ENCODE measurements around the gene COL7A1. TPM values are rescaled to one million over a fixed set of nuclear protein-coding genes. Genes with fewer than 3 reads are reported as not detected.

COL7A1 gene
- total RNA-seq, 1 donor from 2014 or later = 2.1 TPM

DNA sequence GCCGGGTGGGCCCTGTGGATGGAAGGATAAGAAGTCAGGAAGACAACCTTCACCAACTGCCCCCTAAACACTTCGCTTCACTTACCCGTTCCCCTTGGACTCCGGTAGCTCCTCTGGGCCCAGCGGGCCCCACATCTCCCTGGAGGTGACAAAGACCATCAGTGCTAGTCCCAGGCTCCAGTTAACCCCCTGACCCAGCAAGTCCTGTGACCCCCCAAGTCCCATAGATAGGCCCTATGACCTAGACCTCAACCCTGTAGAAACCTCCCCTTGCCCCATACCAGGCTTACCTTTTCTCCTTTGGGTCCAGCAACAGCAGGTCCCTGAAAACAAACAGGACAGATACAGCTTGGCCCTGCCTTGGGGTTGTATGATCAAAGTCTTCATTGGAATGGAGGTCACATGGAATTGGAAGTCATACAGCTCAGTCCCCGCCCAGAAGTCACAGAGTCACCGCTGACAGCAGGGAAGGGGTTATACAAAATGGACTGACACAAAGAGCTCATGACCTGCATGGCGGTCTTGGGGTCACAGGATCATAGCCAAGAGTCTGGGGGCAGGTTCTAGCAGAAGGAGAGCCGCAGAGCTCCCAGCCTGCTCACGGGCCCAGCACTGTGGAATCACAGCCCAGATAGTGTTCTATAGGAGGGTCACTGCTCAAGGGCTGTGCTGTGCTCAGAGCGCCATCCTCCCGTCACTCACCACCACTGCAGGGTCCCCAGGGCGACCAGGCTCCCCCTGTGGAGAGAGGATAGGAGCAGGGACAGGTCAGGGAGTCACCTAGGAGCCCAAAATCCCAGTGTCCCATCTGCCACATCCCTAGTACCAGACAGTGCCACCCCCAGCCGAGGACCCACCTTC lies 13.3 kb downstream of the COL7A1 start:
- Histone ChIP-seq H3K4me3 (ENCODE audit: low read length in 3 of 3) (no peak overlapping the region), H3K9ac (ENCODE audit: low read depth in 1 of 3, low read length in 3 of 3) (no peak overlapping the region), H3K36me3 (ENCODE audit: control insufficient read depth in 3 of 3, insufficient read depth in 3 of 3, low read length in 3 of 3) (peaks cover 6 to 26% (median 14%) of the 10 kb centered on the region in 3 donors), H3K4me1 (ENCODE audit: control insufficient read depth in 3 of 3, insufficient read depth in 3 of 3, low read length in 3 of 3) (no peaks in the 10 kb centered on the region), H3K9me3 (ENCODE audit: control insufficient read depth in 3 of 3, low read length in 3 of 3) (no peaks in the 10 kb centered on the region), H3K27ac (ENCODE audit: low read depth, low read length) (no peak overlapping the region), H3K27me3 (ENCODE audit: control insufficient read depth in 3 of 3, insufficient read depth in 3 of 3, low read length in 3 of 3) (no peaks in the 10 kb centered on the region)

DNA sequence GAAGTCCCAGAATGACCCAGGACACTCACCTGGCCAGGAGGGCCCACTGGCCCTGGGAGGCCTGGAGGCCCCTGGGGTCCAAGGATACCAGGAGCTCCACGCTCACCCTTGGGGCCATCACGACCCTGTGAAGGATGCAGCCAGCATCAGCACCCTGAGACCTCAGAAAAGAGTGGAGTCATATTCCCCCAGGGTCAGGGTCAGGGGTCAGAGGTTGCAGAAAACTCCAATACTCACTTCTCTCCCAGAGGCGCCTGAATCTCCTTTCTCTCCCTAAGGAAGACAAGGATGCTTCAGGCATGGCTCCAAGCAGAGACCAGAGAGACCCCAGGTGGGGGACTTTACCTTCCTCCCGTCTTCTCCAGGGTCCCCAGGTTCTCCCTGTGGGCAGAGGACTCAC lies 18.5 kb downstream of the COL7A1 start:
- no peak overlapping the region for H3K4me3 ChIP-seq (ENCODE audit: low read length in 3 of 3)
- H3K9ac ChIP-seq (ENCODE audit: low read depth in 1 of 3, low read length in 3 of 3) = no peak overlapping the region
- H3K27ac ChIP-seq (ENCODE audit: low read depth, low read length) = no peak overlapping the region
- no peaks in the 10 kb centered on the region for H3K9me3 ChIP-seq (ENCODE audit: control insufficient read depth in 3 of 3, low read length in 3 of 3)
- no peaks in the 10 kb centered on the region for H3K27me3 ChIP-seq (ENCODE audit: control insufficient read depth in 3 of 3, insufficient read depth in 3 of 3, low read length in 3 of 3)
- peaks cover 6 to 17% (median 10%) of the 10 kb centered on the region in 3 donors for H3K36me3 ChIP-seq (ENCODE audit: control insufficient read depth in 3 of 3, insufficient read depth in 3 of 3, low read length in 3 of 3)
- H3K4me1 ChIP-seq (ENCODE audit: control insufficient read depth in 3 of 3, insufficient read depth in 3 of 3, low read length in 3 of 3) = no peaks in the 10 kb centered on the region

DNA sequence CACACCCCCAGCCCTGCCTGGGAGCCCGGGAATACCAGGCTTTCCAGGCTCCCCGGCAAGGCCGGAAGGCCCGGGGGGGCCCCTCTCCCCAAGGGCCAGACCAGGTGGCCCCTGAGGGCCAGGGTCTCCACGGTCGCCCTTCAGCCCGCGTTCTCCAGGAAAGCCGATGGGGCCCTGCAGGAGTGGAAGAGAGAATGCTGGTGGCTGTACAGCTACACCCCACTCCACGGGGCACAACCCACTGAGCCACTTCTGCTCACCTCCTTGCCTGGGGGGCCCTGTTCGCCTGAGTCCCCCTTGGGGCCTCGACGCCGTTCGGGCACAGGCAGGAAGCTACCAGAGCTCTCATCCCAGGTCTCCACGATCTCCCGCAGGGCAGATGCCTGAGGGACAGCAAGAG lies 19.8 kb downstream of the COL7A1 start:
- Histone ChIP-seq H3K36me3 (ENCODE audit: control insufficient read depth in 3 of 3, insufficient read depth in 3 of 3, low read length in 3 of 3) (peaks cover 9 to 20% (median 11%) of the 10 kb centered on the region in 3 donors), H3K9me3 (ENCODE audit: control insufficient read depth in 3 of 3, low read length in 3 of 3) (no peaks in the 10 kb centered on the region), H3K4me3 (ENCODE audit: low read length in 3 of 3) (no peak overlapping the region), H3K27me3 (ENCODE audit: control insufficient read depth in 3 of 3, insufficient read depth in 3 of 3, low read length in 3 of 3) (no peaks in the 10 kb centered on the region), H3K27ac (ENCODE audit: low read depth, low read length) (no peak overlapping the region), H3K4me1 (ENCODE audit: control insufficient read depth in 3 of 3, insufficient read depth in 3 of 3, low read length in 3 of 3) (no peaks in the 10 kb centered on the region), H3K9ac (ENCODE audit: low read depth in 1 of 3, low read length in 3 of 3) (no peak overlapping the region)

DNA sequence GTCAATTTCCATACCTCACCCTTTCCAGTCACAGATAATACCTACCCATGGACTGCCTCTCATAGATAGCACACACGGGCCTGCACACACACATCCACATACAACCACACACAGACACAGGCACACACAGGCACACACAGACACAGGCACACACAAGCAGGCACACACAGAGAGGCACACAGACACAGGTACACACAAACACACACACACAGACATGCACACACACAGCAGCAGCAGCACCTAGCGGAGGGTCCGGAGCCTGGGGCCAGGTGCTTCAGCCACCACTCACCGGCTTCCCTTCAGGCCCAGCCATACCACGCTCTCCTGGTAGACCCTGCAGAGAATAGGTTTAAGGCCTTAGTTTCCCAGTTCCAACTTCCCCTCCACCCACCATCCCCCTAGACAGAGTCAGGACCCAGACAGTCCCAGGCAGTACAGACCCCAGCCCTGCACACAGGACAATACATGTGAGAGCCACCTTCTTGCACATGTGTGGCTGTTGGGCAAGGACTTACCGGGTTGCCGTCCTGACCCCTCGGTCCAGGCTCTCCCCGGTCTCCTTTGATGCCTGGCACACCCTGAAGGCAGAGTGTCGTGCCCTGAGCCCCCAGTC lies 21.1 kb downstream of the COL7A1 start:
- peaks cover 9 to 20% (median 11%) of the 10 kb centered on the region in 3 donors for H3K36me3 ChIP-seq (ENCODE audit: control insufficient read depth in 3 of 3, insufficient read depth in 3 of 3, low read length in 3 of 3)
- H3K9me3 ChIP-seq (ENCODE audit: control insufficient read depth in 3 of 3, low read length in 3 of 3) = no peaks in the 10 kb centered on the region
- H3K27ac ChIP-seq (ENCODE audit: low read depth, low read length) = no peak overlapping the region
- no peaks in the 10 kb centered on the region for H3K4me1 ChIP-seq (ENCODE audit: control insufficient read depth in 3 of 3, insufficient read depth in 3 of 3, low read length in 3 of 3)
- H3K9ac ChIP-seq (ENCODE audit: low read depth in 1 of 3, low read length in 3 of 3) = no peak overlapping the region
- no peak overlapping the region for H3K4me3 ChIP-seq (ENCODE audit: low read length in 3 of 3)
- H3K27me3 ChIP-seq (ENCODE audit: control insufficient read depth in 3 of 3, insufficient read depth in 3 of 3, low read length in 3 of 3) = no peaks in the 10 kb centered on the region

- no peaks in the 10 kb centered on the region for H3K27me3 ChIP-seq (ENCODE audit: control insufficient read depth in 3 of 3, insufficient read depth in 3 of 3, low read length in 3 of 3)
- no peak overlapping the region for H3K9ac ChIP-seq (ENCODE audit: low read depth in 1 of 3, low read length in 3 of 3)
- H3K36me3 ChIP-seq (ENCODE audit: control insufficient read depth in 3 of 3, insufficient read depth in 3 of 3, low read length in 3 of 3) = peaks cover 7 to 20% (median 9%) of the 10 kb centered on the region in 3 donors
- H3K4me3 ChIP-seq (ENCODE audit: low read length in 3 of 3) = no peak overlapping the region
- H3K27ac ChIP-seq (ENCODE audit: low read depth, low read length) = no peak overlapping the region
- no peaks in the 10 kb centered on the region for H3K9me3 ChIP-seq (ENCODE audit: control insufficient read depth in 3 of 3, low read length in 3 of 3)
- H3K4me1 ChIP-seq (ENCODE audit: control insufficient read depth in 3 of 3, insufficient read depth in 3 of 3, low read length in 3 of 3) = no peaks in the 10 kb centered on the region
Measured at GRCh38 chr3:48572517-48572916, 22.6 kb downstream of the COL7A1 start.

DNA sequence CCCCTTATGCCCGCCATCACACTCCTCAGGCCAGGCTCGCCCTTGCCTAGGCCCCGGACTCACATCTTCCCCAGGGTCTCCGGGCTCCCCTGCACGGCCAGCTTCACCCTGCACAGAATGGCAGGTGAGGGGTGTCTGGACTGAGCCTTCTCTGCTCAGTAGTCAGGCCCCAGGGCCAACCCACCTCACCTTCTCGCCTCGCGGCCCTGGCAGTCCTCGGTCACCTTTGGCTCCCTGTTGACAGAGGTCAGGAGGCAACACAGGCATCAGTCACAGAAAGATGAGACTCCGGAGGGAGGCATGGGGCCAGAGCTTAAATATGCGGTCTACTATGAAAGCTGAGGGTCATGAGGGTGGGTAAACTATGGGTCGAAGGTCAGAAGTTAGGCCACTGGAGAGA lies 23.2 kb downstream of the COL7A1 start:
- H3K9ac ChIP-seq (ENCODE audit: low read depth in 1 of 3, low read length in 3 of 3) = no peak overlapping the region
- no peaks in the 10 kb centered on the region for H3K27me3 ChIP-seq (ENCODE audit: control insufficient read depth in 3 of 3, insufficient read depth in 3 of 3, low read length in 3 of 3)
- H3K36me3 ChIP-seq (ENCODE audit: control insufficient read depth in 3 of 3, insufficient read depth in 3 of 3, low read length in 3 of 3) = peaks cover 2 to 14% (median 7%) of the 10 kb centered on the region in 3 donors
- H3K9me3 ChIP-seq (ENCODE audit: control insufficient read depth in 3 of 3, low read length in 3 of 3) = no peaks in the 10 kb centered on the region
- no peak overlapping the region for H3K4me3 ChIP-seq (ENCODE audit: low read length in 3 of 3)
- H3K4me1 ChIP-seq (ENCODE audit: control insufficient read depth in 3 of 3, insufficient read depth in 3 of 3, low read length in 3 of 3) = no peaks in the 10 kb centered on the region
- no peak overlapping the region for H3K27ac ChIP-seq (ENCODE audit: low read depth, low read length)

DNA sequence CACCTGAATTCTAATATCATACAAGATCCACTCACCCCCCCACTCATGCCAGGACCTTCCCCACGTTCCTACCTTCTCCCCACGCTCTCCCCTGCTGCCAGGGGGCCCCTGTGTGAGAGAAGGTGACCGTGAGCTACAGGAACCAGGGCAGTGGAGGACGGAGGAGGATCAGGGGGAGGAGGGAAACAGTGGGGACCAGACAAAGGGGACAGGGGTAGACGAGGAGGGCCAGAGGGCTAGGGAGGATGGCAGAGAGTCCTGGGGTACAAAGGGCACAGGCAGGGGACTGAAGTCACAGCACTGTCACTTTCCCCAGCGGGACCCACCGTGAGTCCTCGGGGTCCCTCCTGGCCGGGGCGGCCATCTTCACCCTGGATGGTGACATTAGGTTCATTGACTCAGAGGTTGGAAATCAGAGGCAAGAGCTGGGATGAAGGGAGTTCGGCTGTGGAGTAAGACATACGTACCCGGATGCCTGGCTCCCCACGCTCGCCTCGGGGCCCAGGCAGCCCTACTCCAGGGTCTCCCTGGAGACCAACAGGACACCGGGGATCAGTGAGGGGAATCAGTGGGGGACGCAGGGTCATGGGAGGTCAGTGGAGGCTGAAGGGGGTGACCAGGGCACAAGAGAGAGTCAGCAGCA lies 25.2 kb downstream of the COL7A1 start:
- Histone ChIP-seq H3K4me3 (ENCODE audit: low read length in 3 of 3) (no peak overlapping the region), H3K9ac (ENCODE audit: low read depth in 1 of 3, low read length in 3 of 3) (no peak overlapping the region), H3K9me3 (ENCODE audit: control insufficient read depth in 3 of 3, low read length in 3 of 3) (no peaks in the 10 kb centered on the region), H3K4me1 (ENCODE audit: control insufficient read depth in 3 of 3, insufficient read depth in 3 of 3, low read length in 3 of 3) (peaks cover 0 to 5% (median 0%) of the 10 kb centered on the region in 3 donors), H3K36me3 (ENCODE audit: control insufficient read depth in 3 of 3, insufficient read depth in 3 of 3, low read length in 3 of 3) (peaks cover 5 to 12% (median 7%) of the 10 kb centered on the region in 3 donors), H3K27ac (ENCODE audit: low read depth, low read length) (no peak overlapping the region), H3K27me3 (ENCODE audit: control insufficient read depth in 3 of 3, insufficient read depth in 3 of 3, low read length in 3 of 3) (no peaks in the 10 kb centered on the region)

DNA sequence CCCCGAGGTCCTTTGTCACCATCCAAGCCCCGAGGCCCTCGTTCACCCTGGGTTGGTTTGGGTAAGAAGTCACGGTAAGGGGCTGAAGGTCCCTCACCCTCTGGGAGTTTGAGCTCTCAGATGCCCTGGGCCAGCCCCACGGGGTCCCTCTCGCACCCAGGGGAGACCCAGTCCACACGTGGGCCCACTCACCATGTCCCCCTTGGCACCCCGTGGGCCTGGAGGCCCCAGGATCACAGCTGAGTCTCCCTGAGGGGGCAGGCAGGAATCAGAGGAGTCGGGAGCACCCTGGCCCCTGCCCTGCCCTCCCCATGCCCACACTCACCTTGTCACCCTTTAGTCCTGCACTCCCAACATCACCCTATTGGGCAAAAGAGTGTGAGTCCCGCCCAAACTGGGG lies 25.7 kb downstream of the COL7A1 start:
- Histone ChIP-seq H3K9ac (ENCODE audit: low read depth in 1 of 3, low read length in 3 of 3) (no peak overlapping the region), H3K27ac (ENCODE audit: low read depth, low read length) (no peak overlapping the region), H3K9me3 (ENCODE audit: control insufficient read depth in 3 of 3, low read length in 3 of 3) (no peaks in the 10 kb centered on the region), H3K4me3 (ENCODE audit: low read length in 3 of 3) (no peak overlapping the region), H3K27me3 (ENCODE audit: control insufficient read depth in 3 of 3, insufficient read depth in 3 of 3, low read length in 3 of 3) (no peaks in the 10 kb centered on the region), H3K4me1 (ENCODE audit: control insufficient read depth in 3 of 3, insufficient read depth in 3 of 3, low read length in 3 of 3) (peaks cover 0 to 5% (median 0%) of the 10 kb centered on the region in 3 donors), H3K36me3 (ENCODE audit: control insufficient read depth in 3 of 3, insufficient read depth in 3 of 3, low read length in 3 of 3) (peaks cover 5 to 12% (median 7%) of the 10 kb centered on the region in 3 donors)

GRCh38 chr3:48568476-48568875 lies 26.7 kb downstream of the COL7A1 start:
- peaks cover 0 to 5% (median 0%) of the 10 kb centered on the region in 3 donors for H3K4me1 ChIP-seq (ENCODE audit: control insufficient read depth in 3 of 3, insufficient read depth in 3 of 3, low read length in 3 of 3)
- peaks cover 5 to 12% (median 5%) of the 10 kb centered on the region in 3 donors for H3K36me3 ChIP-seq (ENCODE audit: control insufficient read depth in 3 of 3, insufficient read depth in 3 of 3, low read length in 3 of 3)
- H3K9me3 ChIP-seq (ENCODE audit: control insufficient read depth in 3 of 3, low read length in 3 of 3) = no peaks in the 10 kb centered on the region
- H3K9ac ChIP-seq (ENCODE audit: low read depth in 1 of 3, low read length in 3 of 3) = no peak overlapping the region
- no peak overlapping the region for H3K4me3 ChIP-seq (ENCODE audit: low read length in 3 of 3)
- H3K27ac ChIP-seq (ENCODE audit: low read depth, low read length) = no peak overlapping the region
- no peaks in the 10 kb centered on the region for H3K27me3 ChIP-seq (ENCODE audit: control insufficient read depth in 3 of 3, insufficient read depth in 3 of 3, low read length in 3 of 3)

DNA sequence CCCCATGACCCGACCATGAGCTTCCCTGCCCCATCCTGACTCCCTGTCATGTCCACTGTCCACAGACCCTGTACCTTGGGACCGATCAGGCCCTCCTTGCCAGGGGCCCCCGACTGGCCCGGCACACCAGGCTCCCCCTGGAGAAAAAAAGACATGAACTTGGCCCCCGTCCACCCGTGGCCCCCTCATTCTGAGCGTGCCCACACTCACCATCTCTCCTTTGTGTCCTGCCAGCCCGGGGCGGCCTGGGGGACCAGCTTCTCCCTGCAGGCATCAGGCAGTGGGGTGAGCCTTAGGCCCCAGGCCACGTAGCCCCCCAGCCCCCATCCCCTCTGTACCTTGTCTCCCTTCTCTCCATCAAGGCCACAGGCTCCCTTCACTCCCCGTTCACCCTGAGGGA lies 27.6 kb downstream of the COL7A1 start:
- H3K27me3 ChIP-seq (ENCODE audit: control insufficient read depth in 3 of 3, insufficient read depth in 3 of 3, low read length in 3 of 3) = no peaks in the 10 kb centered on the region
- peaks cover 2 to 12% (median 5%) of the 10 kb centered on the region in 3 donors for H3K36me3 ChIP-seq (ENCODE audit: control insufficient read depth in 3 of 3, insufficient read depth in 3 of 3, low read length in 3 of 3)
- H3K4me3 ChIP-seq (ENCODE audit: low read length in 3 of 3) = no peak overlapping the region
- H3K27ac ChIP-seq (ENCODE audit: low read depth, low read length) = no peak overlapping the region
- H3K4me1 ChIP-seq (ENCODE audit: control insufficient read depth in 3 of 3, insufficient read depth in 3 of 3, low read length in 3 of 3) = peaks cover 0 to 5% (median 0%) of the 10 kb centered on the region in 3 donors
- H3K9ac ChIP-seq (ENCODE audit: low read depth in 1 of 3, low read length in 3 of 3) = no peak overlapping the region
- no peaks in the 10 kb centered on the region for H3K9me3 ChIP-seq (ENCODE audit: control insufficient read depth in 3 of 3, low read length in 3 of 3)
